H1 (cell line): ENCODE data around the gene CCL17. TPM values are rescaled to one million over a fixed set of nuclear protein-coding genes. Genes with fewer than 3 reads are reported as not detected.
"Not testable (repeated sequence)": the region's sequence is repeated elsewhere in the genome, so short reads cannot be mapped to it uniquely, and the experiment has no call there.

ENCODE experiments used
- CTCF ChIA-PET: fragments of 300-600 bp; sonication (Branson Sonifier 250); formaldehyde crosslinking; loops from one replicate; lab custom pipeline; 2021; ENCODE audit not compliant: partially characterized antibody; lab: Charles Lee
- POLR2A ChIA-PET: fragments of 300-600 bp; sonication (Branson Sonifier 250); formaldehyde crosslinking; loops from one replicate; lab custom pipeline; 2021; ENCODE audit warnings: inconsistent platforms; ENCODE audit not compliant: partially characterized antibody; lab: Charles Lee
- DNase-seq, 2 experiments: peaks; one replicate each; pipeline versions ENCODE4 v3.0.0 to v3.0.0-alpha.2; 2010 to 2022; ENCODE audit warnings: low spot score in 2 of 2, low read depth in 1 of 2, mixed read lengths in 1 of 2
- FAIRE-seq: peaks from 2 replicates; lab custom pipeline; 2011; peaks lifted over from hg19 to GRCh38; lab: Jason Lieb, UNC
- H2AFZ ChIP-seq: 2 replicates; pipeline ENCODE4 v1.8.1; 2012; ENCODE audit warnings: low read length, inconsistent platforms
- H2AK5ac ChIP-seq: 2 replicates; pipeline ENCODE4 v1.6.1; 2013; ENCODE audit warnings: low read depth, low read length
- H2BK120ac ChIP-seq: replicated peaks from 2 replicates; pipeline ENCODE3; 2013; ENCODE audit warnings: low read depth, low read length, inconsistent platforms
- H2BK12ac ChIP-seq: 2 replicates; pipeline ENCODE4 v1.6.1; 2013; ENCODE audit warnings: low read depth, low read length
- H2BK15ac ChIP-seq: 2 replicates; pipeline ENCODE4 v1.6.1; 2013; ENCODE audit warnings: low read length
- H2BK20ac ChIP-seq: 2 replicates; pipeline ENCODE4 v1.6.1; 2013; ENCODE audit warnings: low read length
- H2BK5ac ChIP-seq: 2 replicates; pipeline ENCODE4 v1.6.1; 2013; ENCODE audit warnings: low read depth, low read length
- H3K14ac ChIP-seq: 2 replicates; pipeline ENCODE4 v1.6.1; 2013; ENCODE audit warnings: inconsistent platforms; ENCODE audit not compliant: insufficient read length
- H3K18ac ChIP-seq: 2 replicates; pipeline ENCODE4 v1.6.1; 2013; ENCODE audit warnings: low read length; ENCODE audit errors: extremely low read depth
- H3K23ac ChIP-seq: 2 replicates; pipeline ENCODE4 v1.6.1; 2013; ENCODE audit warnings: inconsistent platforms; ENCODE audit not compliant: insufficient read length
- H3K23me2 ChIP-seq: 2 replicates; pipeline ENCODE4 v1.6.1; 2013; ENCODE audit warnings: low read depth, low read length
- H3K27ac ChIP-seq: 2 replicates; pipeline ENCODE4 v1.6.1; 2011; ENCODE audit warnings: low read depth, low read length, inconsistent platforms
- H3K27me3 ChIP-seq, 4 experiments: replicated peaks in 1 of 4; 1 replicate in 1 of 4; 2 replicates in 3 of 4; pipeline versions ENCODE4 v1.6.1 to v1.8.1; 2011 to 2013; ENCODE audit warnings: low read length in 3 of 4, mild to moderate bottlenecking in 3 of 4, inconsistent platforms in 2 of 4, mixed read lengths in 2 of 4, moderate library complexity in 1 of 4; ENCODE audit not compliant: control insufficient read depth in 3 of 4, insufficient read depth in 3 of 4; ENCODE audit errors: extremely low read depth in 1 of 4
- H3K36me3 ChIP-seq, 4 experiments: 2 replicates each; pipeline versions ENCODE4 v1.6.1 to v1.8.1; 2011 to 2013; ENCODE audit warnings: mild to moderate bottlenecking in 4 of 4, low read length in 3 of 4, moderate library complexity in 2 of 4, control low read depth in 1 of 4, inconsistent platforms in 1 of 4; ENCODE audit not compliant: insufficient read depth in 4 of 4, control insufficient read depth in 2 of 4
- H3K4ac ChIP-seq: replicated peaks from 2 replicates; pipeline ENCODE3; 2013; ENCODE audit warnings: low read length, low read depth, mixed read lengths, inconsistent platforms; ENCODE audit not compliant: insufficient read length
- H3K4me1 ChIP-seq, 4 experiments: replicated peaks in 1 of 4; 1 replicate in 1 of 4; 2 replicates in 3 of 4; pipeline versions ENCODE4 v1.6.1 to v1.8.1; 2011 to 2013; ENCODE audit warnings: low read length in 3 of 4, inconsistent platforms in 2 of 4, mixed read lengths in 1 of 4; ENCODE audit not compliant: insufficient read depth in 4 of 4, control insufficient read depth in 3 of 4
- H3K4me2 ChIP-seq, 2 experiments: 2 replicates each; pipeline versions ENCODE4 v1.6.1 to v1.8.1; 2011 to 2013; ENCODE audit warnings: low read depth in 2 of 2, low read length in 2 of 2, control low read depth in 1 of 2, inconsistent platforms in 1 of 2, mild to moderate bottlenecking in 1 of 2; ENCODE audit not compliant: insufficient read depth in 1 of 2
- H3K4me3 ChIP-seq, 4 experiments: fragments of 200-600, 300-600 bp in 1 of 4; sonication (generic), shearing (Covaris generic), sonication (Bioruptor Twin) in 1 of 4; 2 replicates each; pipeline versions ENCODE4 v1.5.1 to v1.8.1; 2011 to 2016; ENCODE audit warnings: low read length in 4 of 4, low read depth in 3 of 4, control low read depth in 2 of 4, inconsistent platforms in 2 of 4, mild to moderate bottlenecking in 2 of 4, mixed read lengths in 1 of 4, moderate library complexity in 1 of 4; ENCODE audit not compliant: insufficient read depth in 2 of 4; ENCODE audit errors: extremely low read depth in 1 of 4
- H3K56ac ChIP-seq: replicated peaks from 2 replicates; pipeline ENCODE3; 2013; ENCODE audit warnings: low read depth, mild to moderate bottlenecking, mixed read lengths, low read length, inconsistent platforms; ENCODE audit not compliant: insufficient read length
- H3K79me1 ChIP-seq: 2 replicates; pipeline ENCODE4 v1.6.1; 2013; ENCODE audit warnings: low read depth, low read length, control low read depth
- H3K79me2 ChIP-seq, 2 experiments: 2 replicates each; pipeline versions ENCODE4 v1.6.1 to v1.8.1; 2012 to 2013; ENCODE audit warnings: low read length in 2 of 2, mild to moderate bottlenecking in 2 of 2, inconsistent platforms in 1 of 2; ENCODE audit not compliant: insufficient read depth in 2 of 2, control insufficient read depth in 1 of 2
- H3K9ac ChIP-seq, 4 experiments: replicated peaks in 1 of 4; 1 replicate in 1 of 4; 2 replicates in 3 of 4; pipeline versions ENCODE4 v1.6.1 to v1.8.1; 2011 to 2013; ENCODE audit warnings: low read depth in 3 of 4, low read length in 3 of 4, control low read depth in 2 of 4, mild to moderate bottlenecking in 2 of 4, moderate library complexity in 2 of 4, inconsistent platforms in 1 of 4; ENCODE audit errors: extremely low read depth in 1 of 4
- H3K9me3 ChIP-seq, 2 experiments: 2 replicates each; pipeline versions ENCODE4 v1.6.1 to v1.8.1; 2012 to 2013; ENCODE audit warnings: mild to moderate bottlenecking in 2 of 2, moderate library complexity in 2 of 2, control low read depth in 1 of 2, inconsistent platforms in 1 of 2, low read depth in 1 of 2, low read length in 1 of 2, mixed read lengths in 1 of 2; ENCODE audit not compliant: insufficient read depth in 2 of 2
- H4K20me1 ChIP-seq, 2 experiments: replicated peaks in 1 of 2; 2 replicates each; pipeline versions ENCODE3 to v1.8.1; 2011 to 2013; ENCODE audit warnings: inconsistent platforms in 2 of 2, low read length in 2 of 2, mild to moderate bottlenecking in 1 of 2; ENCODE audit not compliant: insufficient read depth in 2 of 2, control insufficient read depth in 1 of 2
- H4K5ac ChIP-seq: 2 replicates; pipeline ENCODE4 v1.6.1; 2013; ENCODE audit warnings: low read length, low read depth, mixed read lengths, inconsistent platforms; ENCODE audit not compliant: insufficient read length
- H4K8ac ChIP-seq: 2 replicates; pipeline ENCODE4 v1.8.0; 2013; ENCODE audit warnings: mild to moderate bottlenecking, moderate library complexity, low read length, inconsistent platforms; ENCODE audit not compliant: insufficient read depth; ENCODE audit errors: extremely low read depth
- H4K91ac ChIP-seq: replicated peaks from 2 replicates; pipeline ENCODE3; 2013; ENCODE audit warnings: low read length, mixed read lengths, inconsistent platforms; ENCODE audit not compliant: insufficient read length
- WGBS, 2 experiments: shearing (Covaris generic) in 1 of 2; methylation state at CpG; one replicate each; pipeline versions ENCODE4 v1.1.6 to v1.1.7; 2013 to 2015; ENCODE audit warnings: low lambda C conversion rate in 2 of 2, mixed read lengths in 2 of 2, inconsistent platforms in 1 of 2, low coverage in 1 of 2, missing lambda C conversion rate in 1 of 2; ENCODE audit not compliant: insufficient replicate concordance in 2 of 2, insufficient coverage in 1 of 2, insufficient read length in 1 of 2; ENCODE audit errors: extremely low coverage in 1 of 2, missing lambda C conversion rate in 1 of 2; 5-methylcytosine and 5-hydroxymethylcytosine counted together
- polyA plus RNA-seq, 7 experiments: library from polyadenylated mRNA; depleted of rRNA in 3 of 7; stranded (reverse) in 5 of 7; unstranded in 2 of 7; fragments of >200 nt in 5 of 7; fragments of 200-250 nt in 2 of 7; gene quantifications; 1 replicate in 5 of 7; 2 replicates in 1 of 7; 4 replicates in 1 of 7; pipeline versions ENCODE4 v1.2.1 to v1.2.3, GENCODE V29; 2011 to 2013; ENCODE audit warnings: missing spikeins in 2 of 7, mixed read lengths in 2 of 7
- total RNA-seq: library from RNA; stranded (reverse); fragmentation: NEBNext Ultra II Directional; extraction: Animal tissue kit (Norgen Biotek cat#: 25700); gene quantifications from 2 replicates; pipeline ENCODE4 v1.2.1, GENCODE V29; 2021

Gene CCL17
- total and polyA plus RNA-seq, 2 of the 8 experiments (the other 6 are each of a cell fraction or from before 2014, with no cell fraction given), result not detected

- H3K27ac ChIP-seq, H3K18ac ChIP-seq, H2AK5ac ChIP-seq, H3K4me2 ChIP-seq, POLR2A ChIA-PET, H3K14ac ChIP-seq, H2BK12ac ChIP-seq, H3K4ac ChIP-seq, H3K4me3 ChIP-seq, H2BK120ac ChIP-seq, H2AFZ ChIP-seq, H4K91ac ChIP-seq, H2BK15ac ChIP-seq, FAIRE-seq, H3K9me3 ChIP-seq, H3K9ac ChIP-seq, H3K79me1 ChIP-seq, H3K23me2 ChIP-seq, H4K8ac ChIP-seq, H2BK5ac ChIP-seq, H3K56ac ChIP-seq, H3K27me3 ChIP-seq, H4K5ac ChIP-seq, H3K23ac ChIP-seq, H2BK20ac ChIP-seq, H4K20me1 ChIP-seq, H3K4me1 ChIP-seq, DNase-seq: not testable (repeated sequence)
- Histone ChIP-seq H3K36me3 (peaks cover 4 to 24% (median 13%) of the 10 kb centered on the region in 4 experiments; a peak in 4 of 8 replicates), H3K79me2 (peaks cover 5 to 24% of the 10 kb centered on the region in 2 experiments)
- CTCF ChIA-PET, result interaction anchor here (1.4 to 1.5 kb wide), 2 partner anchors 22 to 85 kb away, joined by 3 to 4 read pairs; partner anchors contain the start of gene POLR2C
- 96% methylated on average over 8 of the region's 8 CpGs; no CpG with 5 or more reads in 1 of the 2 experiments for WGBS, 2 experiments
Observed at GRCh38 chr16:57440551-57440950, 36.0 kb downstream of the CCL17 start.
